Measurements from ENCODE around the gene TLDC2.

DNA sequence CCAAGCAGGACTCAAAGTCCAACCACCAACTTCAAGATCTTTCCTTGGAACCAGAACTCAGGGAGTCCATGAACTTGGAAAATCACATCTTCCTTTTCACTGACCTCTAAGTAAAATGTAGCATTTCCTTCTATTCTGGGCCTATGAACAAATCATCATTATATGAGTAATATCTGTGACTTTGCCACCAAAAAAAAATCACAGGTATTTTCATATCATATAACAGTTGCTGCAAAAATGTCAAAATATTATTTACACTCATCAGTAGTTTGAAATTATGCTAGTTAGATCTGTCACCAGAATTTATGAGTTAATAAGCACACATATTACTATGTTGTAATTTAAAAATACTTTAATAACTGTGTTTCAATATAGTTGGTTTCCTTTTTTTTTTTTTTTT lies 27.3 kb upstream of the TLDC2 start:
- no peak for TF ChIP-seq TAF1 (IDR thresholded peaks at IDR 0.05; ENCODE audit: low read depth)
- no peak for TF ChIP-seq POLR2AphosphoS5 (IDR thresholded peaks at IDR 0.05)
- TF ChIP-seq, protein P1, sequence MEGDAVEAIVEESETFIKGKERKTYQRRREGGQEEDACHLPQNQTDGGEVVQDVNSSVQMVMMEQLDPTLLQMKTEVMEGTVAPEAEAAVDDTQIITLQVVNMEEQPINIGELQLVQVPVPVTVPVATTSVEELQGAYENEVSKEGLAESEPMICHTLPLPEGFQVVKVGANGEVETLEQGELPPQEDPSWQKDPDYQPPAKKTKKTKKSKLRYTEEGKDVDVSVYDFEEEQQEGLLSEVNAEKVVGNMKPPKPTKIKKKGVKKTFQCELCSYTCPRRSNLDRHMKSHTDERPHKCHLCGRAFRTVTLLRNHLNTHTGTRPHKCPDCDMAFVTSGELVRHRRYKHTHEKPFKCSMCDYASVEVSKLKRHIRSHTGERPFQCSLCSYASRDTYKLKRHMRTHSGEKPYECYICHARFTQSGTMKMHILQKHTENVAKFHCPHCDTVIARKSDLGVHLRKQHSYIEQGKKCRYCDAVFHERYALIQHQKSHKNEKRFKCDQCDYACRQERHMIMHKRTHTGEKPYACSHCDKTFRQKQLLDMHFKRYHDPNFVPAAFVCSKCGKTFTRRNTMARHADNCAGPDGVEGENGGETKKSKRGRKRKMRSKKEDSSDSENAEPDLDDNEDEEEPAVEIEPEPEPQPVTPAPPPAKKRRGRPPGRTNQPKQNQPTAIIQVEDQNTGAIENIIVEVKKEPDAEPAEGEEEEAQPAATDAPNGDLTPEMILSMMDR (IDR thresholded peaks at IDR 0.05; ENCODE audit: poor library complexity, severe bottlenecking) = no peak
- TF ChIP-seq EZH2 (IDR thresholded peaks at IDR 0.05; ENCODE audit: borderline replicate concordance, insufficient read depth, low read length, poor library complexity, severe bottlenecking) = no peak
- TF ChIP-seq EP300 (conservative IDR thresholded peaks at IDR 0.05; ENCODE audit: poor library complexity, severe bottlenecking) = no peak
- TF ChIP-seq, protein P2, sequence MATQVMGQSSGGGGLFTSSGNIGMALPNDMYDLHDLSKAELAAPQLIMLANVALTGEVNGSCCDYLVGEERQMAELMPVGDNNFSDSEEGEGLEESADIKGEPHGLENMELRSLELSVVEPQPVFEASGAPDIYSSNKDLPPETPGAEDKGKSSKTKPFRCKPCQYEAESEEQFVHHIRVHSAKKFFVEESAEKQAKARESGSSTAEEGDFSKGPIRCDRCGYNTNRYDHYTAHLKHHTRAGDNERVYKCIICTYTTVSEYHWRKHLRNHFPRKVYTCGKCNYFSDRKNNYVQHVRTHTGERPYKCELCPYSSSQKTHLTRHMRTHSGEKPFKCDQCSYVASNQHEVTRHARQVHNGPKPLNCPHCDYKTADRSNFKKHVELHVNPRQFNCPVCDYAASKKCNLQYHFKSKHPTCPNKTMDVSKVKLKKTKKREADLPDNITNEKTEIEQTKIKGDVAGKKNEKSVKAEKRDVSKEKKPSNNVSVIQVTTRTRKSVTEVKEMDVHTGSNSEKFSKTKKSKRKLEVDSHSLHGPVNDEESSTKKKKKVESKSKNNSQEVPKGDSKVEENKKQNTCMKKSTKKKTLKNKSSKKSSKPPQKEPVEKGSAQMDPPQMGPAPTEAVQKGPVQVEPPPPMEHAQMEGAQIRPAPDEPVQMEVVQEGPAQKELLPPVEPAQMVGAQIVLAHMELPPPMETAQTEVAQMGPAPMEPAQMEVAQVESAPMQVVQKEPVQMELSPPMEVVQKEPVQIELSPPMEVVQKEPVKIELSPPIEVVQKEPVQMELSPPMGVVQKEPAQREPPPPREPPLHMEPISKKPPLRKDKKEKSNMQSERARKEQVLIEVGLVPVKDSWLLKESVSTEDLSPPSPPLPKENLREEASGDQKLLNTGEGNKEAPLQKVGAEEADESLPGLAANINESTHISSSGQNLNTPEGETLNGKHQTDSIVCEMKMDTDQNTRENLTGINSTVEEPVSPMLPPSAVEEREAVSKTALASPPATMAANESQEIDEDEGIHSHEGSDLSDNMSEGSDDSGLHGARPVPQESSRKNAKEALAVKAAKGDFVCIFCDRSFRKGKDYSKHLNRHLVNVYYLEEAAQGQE (IDR thresholded peaks at IDR 0.05; ENCODE audit: borderline replicate concordance) = no peak
- no peak for TF ChIP-seq RAD21 (conservative IDR thresholded peaks at IDR 0.05)
- no peak for TF ChIP-seq MXI1 (conservative IDR thresholded peaks at IDR 0.05; ENCODE audit: poor library complexity, severe bottlenecking)

Measured in neural cell (in vitro differentiated cells).